Cardiac muscle cell (in vitro differentiated cells and primary cell): ENCODE data around the gene SHC4. TPM values are rescaled to one million over a fixed set of nuclear protein-coding genes. Genes with fewer than 3 reads are reported as not detected.

Experiments used
- DNase-seq, 2 donors: peaks; one replicate each; pipeline versions ENCODE4 v3.0.0 to v3.0.0-alpha.2; 2010 to 2017; ENCODE audit warnings: low read depth in 1 of 2, low spot score in 1 of 2
- H3K27ac ChIP-seq: fragments of 200-600 bp; sonication (generic); 2 replicates; pipeline ENCODE4 v1.5.1; 2016
- H3K27me3 ChIP-seq: fragments of 200-600 bp; sonication (generic); 2 replicates; pipeline ENCODE4 v1.6.0; 2016; ENCODE audit warnings: control low read depth
- H3K36me3 ChIP-seq: fragments of 200-600 bp; sonication (generic); 2 replicates; pipeline ENCODE4 v1.5.1; 2016; ENCODE audit warnings: control low read depth
- H3K4me1 ChIP-seq: fragments of 200-600 bp; sonication (generic); 2 replicates; pipeline ENCODE4 v1.8.1; 2017; ENCODE audit warnings: low read depth, mild to moderate bottlenecking, mixed run types
- H3K4me3 ChIP-seq: fragments of 200-600 bp; sonication (generic); 2 replicates; pipeline ENCODE4 v1.5.1; 2016; ENCODE audit warnings: mild to moderate bottlenecking
- H3K9me3 ChIP-seq: fragments of 200-600 bp; sonication (generic); 2 replicates; pipeline ENCODE4 v1.5.1; 2017; ENCODE audit warnings: low read depth, mild to moderate bottlenecking, control low read depth
- polyA plus RNA-seq: library from polyadenylated mRNA; unstranded; fragments of >200 nt; fragmentation: Nextera tagmentation; extraction: Ambion mirVana; gene quantifications from 2 replicates; pipeline ENCODE4 v1.2.1, GENCODE V29; 2016
- total RNA-seq: library from RNA; depleted of rRNA; stranded (reverse); fragments of >200 nt; gene quantifications from 2 replicates; pipeline ENCODE4 v1.2.3, GENCODE V29; 2016
- TF ChIP-seq, protein P1 (sequence below): IDR thresholded peaks from 2 replicates; pipeline ENCODE4 v1.5.1; 2012; ENCODE audit warnings: low read depth, mild to moderate bottlenecking, low read length

The SHC4 gene
- total and polyA plus RNA-seq, 2 experiments from 2014 or later: 1.3 to 1.5 TPM

DNA sequence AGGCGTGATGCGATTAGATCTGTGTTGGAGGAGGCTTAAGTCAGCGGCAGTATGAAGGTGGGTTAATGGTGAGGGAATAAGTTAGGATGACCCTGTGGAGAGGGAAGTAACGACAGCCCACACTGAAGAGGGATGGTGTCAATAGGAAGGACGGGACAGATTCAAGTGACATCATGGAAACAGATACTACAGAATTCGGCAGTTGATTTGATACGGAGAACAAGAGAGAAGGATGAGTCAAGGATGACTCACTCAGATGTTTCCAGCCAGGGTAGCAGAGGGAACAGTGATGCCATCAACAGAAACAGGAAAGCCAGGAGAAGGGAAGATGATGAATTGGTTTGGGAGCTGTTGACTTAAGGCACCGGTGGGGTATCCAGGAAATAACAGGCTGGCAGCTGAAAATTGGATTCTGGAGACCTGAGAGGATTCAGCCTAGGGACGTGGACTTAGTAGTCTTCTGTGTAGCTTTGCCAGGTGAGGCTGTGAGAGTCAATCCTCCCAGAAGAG lies 38.0 kb downstream of the SHC4 start:
- Histone ChIP-seq H3K4me3 (no peak overlapping the region), H3K9me3 (no peaks in the 10 kb centered on the region), H3K4me1 (no peaks in the 10 kb centered on the region), H3K27me3 (no peaks in the 10 kb centered on the region), H3K27ac (no peak overlapping the region), H3K36me3 (no peaks in the 10 kb centered on the region)
- TF ChIP-seq, protein P1, sequence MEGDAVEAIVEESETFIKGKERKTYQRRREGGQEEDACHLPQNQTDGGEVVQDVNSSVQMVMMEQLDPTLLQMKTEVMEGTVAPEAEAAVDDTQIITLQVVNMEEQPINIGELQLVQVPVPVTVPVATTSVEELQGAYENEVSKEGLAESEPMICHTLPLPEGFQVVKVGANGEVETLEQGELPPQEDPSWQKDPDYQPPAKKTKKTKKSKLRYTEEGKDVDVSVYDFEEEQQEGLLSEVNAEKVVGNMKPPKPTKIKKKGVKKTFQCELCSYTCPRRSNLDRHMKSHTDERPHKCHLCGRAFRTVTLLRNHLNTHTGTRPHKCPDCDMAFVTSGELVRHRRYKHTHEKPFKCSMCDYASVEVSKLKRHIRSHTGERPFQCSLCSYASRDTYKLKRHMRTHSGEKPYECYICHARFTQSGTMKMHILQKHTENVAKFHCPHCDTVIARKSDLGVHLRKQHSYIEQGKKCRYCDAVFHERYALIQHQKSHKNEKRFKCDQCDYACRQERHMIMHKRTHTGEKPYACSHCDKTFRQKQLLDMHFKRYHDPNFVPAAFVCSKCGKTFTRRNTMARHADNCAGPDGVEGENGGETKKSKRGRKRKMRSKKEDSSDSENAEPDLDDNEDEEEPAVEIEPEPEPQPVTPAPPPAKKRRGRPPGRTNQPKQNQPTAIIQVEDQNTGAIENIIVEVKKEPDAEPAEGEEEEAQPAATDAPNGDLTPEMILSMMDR: no peak
- DNase-seq: peak in 1 of 2 donors; percentile 81

DNA sequence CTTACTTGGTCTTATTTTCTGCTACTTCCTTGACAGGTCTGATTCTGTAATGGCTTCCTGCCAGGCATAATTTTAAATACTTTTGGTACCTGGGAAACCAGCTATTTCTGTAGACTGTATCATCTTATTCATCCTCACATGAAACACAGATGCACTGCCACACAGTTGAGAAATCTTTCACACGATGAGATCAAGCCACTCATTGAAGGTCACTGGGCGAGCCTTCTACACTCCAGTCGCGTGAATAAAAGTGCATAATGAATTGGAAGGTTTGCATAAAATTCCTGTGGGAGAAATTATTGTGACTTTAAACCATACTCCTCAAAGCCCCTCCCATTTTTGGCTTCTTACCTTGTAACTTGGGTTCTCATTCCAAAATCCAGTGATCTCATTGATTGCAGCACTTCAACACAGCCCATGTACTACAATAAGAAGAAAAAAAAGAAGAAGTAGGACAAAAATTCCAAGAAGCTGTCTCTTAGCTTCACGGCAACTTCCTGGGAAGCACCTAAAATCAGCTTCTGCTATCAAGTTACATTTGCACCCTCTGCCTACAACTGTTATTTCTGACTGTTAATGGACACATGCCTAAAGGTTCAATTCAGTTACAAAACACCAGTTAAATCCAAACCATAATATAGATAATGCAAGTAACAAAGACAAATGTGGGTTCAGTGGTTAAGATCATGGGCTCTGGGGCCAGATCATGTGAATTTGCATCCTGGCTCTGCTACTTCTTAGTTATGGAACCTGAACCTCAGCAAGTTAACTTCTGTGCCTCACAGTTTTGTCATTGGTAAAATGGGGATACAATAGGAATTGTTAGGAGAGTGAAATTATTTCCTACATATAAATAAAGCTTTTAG lies 39.0 kb downstream of the SHC4 start:
- H3K4me3 ChIP-seq: no peak overlapping the region
- H3K4me1 ChIP-seq: no peaks in the 10 kb centered on the region
- TF ChIP-seq, protein P1: no peak
- no peaks in the 10 kb centered on the region for H3K36me3 ChIP-seq
- no peaks in the 10 kb centered on the region for H3K9me3 ChIP-seq
- DNase-seq: no peak
- H3K27ac ChIP-seq: no peak overlapping the region
- H3K27me3 ChIP-seq: no peaks in the 10 kb centered on the region

DNA sequence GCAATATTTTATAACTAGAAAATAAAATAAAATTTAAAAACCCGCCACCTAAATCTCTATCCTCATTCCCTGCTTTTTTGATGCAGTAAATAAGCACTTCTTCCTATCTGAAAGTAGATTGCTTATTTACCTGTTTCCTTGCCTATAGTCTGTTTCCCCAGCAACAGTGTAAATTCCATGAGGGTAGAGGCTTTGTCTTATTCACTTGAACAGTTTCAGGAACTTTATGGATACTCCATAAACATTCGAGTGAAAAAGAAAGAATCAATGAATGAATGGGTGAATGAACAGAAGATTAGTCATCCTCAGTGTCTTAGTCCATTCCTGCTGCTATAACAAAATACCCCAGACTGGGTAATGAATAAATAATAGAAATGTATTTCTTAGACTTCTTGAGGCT lies 41.7 kb downstream of the SHC4 start:
- Histone ChIP-seq H3K4me3 (no peak overlapping the region), H3K27ac (no peak overlapping the region), H3K4me1 (no peaks in the 10 kb centered on the region), H3K27me3 (no peaks in the 10 kb centered on the region), H3K36me3 (no peaks in the 10 kb centered on the region), H3K9me3 (no peaks in the 10 kb centered on the region)
- TF ChIP-seq, protein P1: no peak
- no peak for DNase-seq

DNA sequence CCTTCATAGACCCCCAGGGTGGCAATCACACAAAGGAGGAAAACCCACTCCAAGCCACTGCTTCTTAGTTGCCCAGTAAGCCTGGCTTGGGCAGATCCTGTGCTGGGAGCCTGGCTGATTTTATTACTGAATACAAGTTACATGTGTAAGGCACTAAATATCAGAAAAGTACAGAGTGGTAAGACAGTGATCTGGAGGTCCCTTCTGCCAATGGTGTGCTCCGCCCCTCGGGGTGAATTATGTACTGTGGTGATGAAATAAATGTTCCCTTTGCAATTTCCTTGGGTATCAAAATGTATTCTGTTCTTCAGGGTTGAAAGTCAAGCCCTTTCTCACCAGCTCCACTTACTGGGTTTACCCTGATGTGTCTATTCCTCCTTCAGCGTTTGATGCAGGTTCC lies 47.0 kb downstream of the SHC4 start:
- Histone ChIP-seq H3K36me3 (no peaks in the 10 kb centered on the region), H3K4me1 (no peaks in the 10 kb centered on the region), H3K27ac (no peak overlapping the region), H3K4me3 (no peak overlapping the region), H3K27me3 (no peaks in the 10 kb centered on the region), H3K9me3 (no peaks in the 10 kb centered on the region)
- no peak for DNase-seq
- TF ChIP-seq, protein P1: no peak

DNA sequence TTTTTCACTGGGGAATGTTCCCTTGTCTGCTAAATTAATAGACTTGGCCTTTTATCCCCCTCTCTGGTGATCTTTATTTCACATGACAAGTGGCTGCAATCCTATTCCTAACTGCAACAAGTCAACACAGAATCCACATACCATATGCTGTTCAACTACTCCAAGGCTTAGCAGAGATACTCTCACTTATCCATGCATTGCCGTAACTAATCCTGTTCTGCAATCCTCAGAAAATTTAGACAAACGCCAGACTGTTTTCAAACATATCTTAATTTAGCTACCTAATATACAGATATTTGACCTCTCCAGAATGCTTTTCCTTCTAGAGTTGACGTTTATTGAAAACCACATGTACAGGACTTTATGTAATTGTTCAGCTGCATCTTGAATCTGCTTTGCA lies 47.9 kb downstream of the SHC4 start:
- H3K4me3 ChIP-seq: no peak overlapping the region
- H3K4me1 ChIP-seq: no peaks in the 10 kb centered on the region
- DNase-seq: no peak
- TF ChIP-seq, protein P1: no peak
- H3K9me3 ChIP-seq: no peaks in the 10 kb centered on the region
- H3K27me3 ChIP-seq: no peaks in the 10 kb centered on the region
- H3K36me3 ChIP-seq: no peaks in the 10 kb centered on the region
- H3K27ac ChIP-seq: no peak overlapping the region
